ACC112 (cell line): ENCODE measurements around the gene HCFC1.

Experiments
- H2AFZ ChIP-seq: fragments of 200-600 bp; sonication (generic); one replicate; pipeline ENCODE4 v1.6.0; 2017; ENCODE audit warnings: antibody characterized with exemption, low read length; ENCODE audit not compliant: unreplicated experiment
- H3K27ac ChIP-seq: fragments of 200-600 bp; sonication (generic); 2 replicates; pipeline ENCODE4 v1.5.1; 2014; ENCODE audit warnings: low read depth, mild to moderate bottlenecking, antibody characterized with exemption, low read length, moderate library complexity
- H3K27me3 ChIP-seq: fragments of 200-600 bp; sonication (generic); 2 replicates; pipeline ENCODE4 v1.6.1; 2014; ENCODE audit warnings: mild to moderate bottlenecking, antibody characterized with exemption, low read length, moderate library complexity, mixed read lengths; ENCODE audit not compliant: insufficient read depth
- H3K36me3 ChIP-seq: fragments of 200-600 bp; sonication (generic); 2 replicates; pipeline ENCODE4 v1.6.1; 2016; ENCODE audit warnings: mild to moderate bottlenecking, antibody characterized with exemption, low read length, moderate library complexity, mixed read lengths; ENCODE audit not compliant: insufficient read depth
- H3K4me1 ChIP-seq: fragments of 200-600 bp; sonication (generic); one replicate; pipeline ENCODE4 v1.6.1; 2016; ENCODE audit warnings: low read length, mixed read lengths; ENCODE audit not compliant: insufficient read depth, unreplicated experiment, control insufficient read depth
- H3K4me3 ChIP-seq: fragments of 200-600 bp; sonication (generic); 2 replicates; pipeline ENCODE4 v1.5.1; 2014; ENCODE audit warnings: mild to moderate bottlenecking, low read depth, low read length
- H3K79me2 ChIP-seq: fragments of 200-600 bp; sonication (generic); one replicate; pipeline ENCODE4 v1.6.0; 2016; ENCODE audit warnings: low read length; ENCODE audit not compliant: control insufficient read depth, unreplicated experiment, insufficient read depth

The HCFC1 gene

DNA sequence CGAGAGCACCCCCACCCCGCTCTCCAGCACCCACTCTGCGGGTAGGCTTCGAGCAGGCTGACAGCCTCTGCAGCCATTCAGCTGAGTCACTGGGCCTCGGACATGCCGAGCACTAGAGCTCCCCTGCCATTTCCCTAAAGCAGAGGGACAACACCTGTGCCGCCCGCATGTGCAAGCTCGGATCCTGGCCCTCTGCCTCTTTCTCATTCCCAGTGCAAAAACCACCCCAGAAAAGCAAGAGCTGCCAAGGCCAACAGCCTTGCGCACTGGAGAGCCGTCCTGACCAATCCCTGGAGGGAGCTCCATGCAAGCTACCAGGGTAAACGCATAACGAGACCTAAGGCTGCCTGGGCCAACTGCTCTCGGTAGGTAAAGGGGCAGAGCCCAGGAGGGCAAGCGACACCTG is 5.3 kb downstream of the HCFC1 start:
- no peaks in the 10 kb centered on the region for H3K36me3 ChIP-seq
- H3K4me3 ChIP-seq = no peak overlapping the region
- H3K27me3 ChIP-seq = no peaks in the 10 kb centered on the region
- no peak overlapping the region for H2AFZ ChIP-seq
- no peak overlapping the region for H3K27ac ChIP-seq
- peaks cover 63% of the 10 kb centered on the region for H3K79me2 ChIP-seq
- peaks cover 19% of the 10 kb centered on the region for H3K4me1 ChIP-seq

DNA sequence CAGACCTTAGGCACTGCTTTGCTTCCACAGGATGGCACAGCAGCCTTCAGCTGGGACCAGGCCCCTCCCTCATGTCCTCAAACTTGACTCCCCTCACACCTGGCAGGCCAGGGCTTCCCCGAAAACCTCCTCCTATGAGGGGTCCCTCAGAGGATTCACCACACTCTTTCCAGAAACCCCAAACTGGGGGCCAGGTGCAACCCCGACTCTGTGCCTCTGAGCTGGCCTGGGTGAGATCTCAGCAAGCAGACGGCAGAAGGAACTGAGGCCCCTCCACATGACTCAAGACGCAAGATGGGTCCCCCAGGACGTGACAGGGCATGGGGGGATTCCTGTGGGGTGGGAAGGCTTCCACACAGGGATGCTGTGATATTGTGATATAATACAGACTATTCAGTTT is 6.2 kb downstream of the HCFC1 start:
- Histone ChIP-seq H3K79me2 (peaks cover 61% of the 10 kb centered on the region), H3K4me1 (peaks cover 19% of the 10 kb centered on the region), H2AFZ (no peak overlapping the region), H3K27me3 (no peaks in the 10 kb centered on the region), H3K4me3 (no peak overlapping the region), H3K27ac (no peak overlapping the region), H3K36me3 (no peaks in the 10 kb centered on the region)

DNA sequence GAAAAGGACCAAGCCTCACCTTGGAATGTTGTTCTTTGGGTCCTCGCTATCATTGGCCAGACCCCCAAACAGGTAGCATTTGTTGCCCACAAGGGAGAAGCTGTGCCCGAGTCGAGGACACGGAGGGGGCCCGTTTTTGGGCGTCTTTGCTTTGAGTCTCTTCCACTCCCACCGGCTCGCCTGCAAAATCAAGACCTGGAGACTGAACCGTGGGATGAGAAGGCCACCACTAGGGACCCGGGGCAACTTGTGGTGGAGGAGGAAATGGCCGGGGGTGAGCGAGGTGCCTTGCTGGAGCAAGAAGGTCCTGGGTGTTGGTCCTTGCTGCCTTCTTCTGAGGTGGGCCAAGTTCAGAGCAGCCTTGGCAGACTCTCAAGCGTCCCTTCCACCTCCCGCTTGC is 7.5 kb downstream of the HCFC1 start:
- Histone ChIP-seq H3K79me2 (peaks cover 53% of the 10 kb centered on the region), H3K4me3 (no peak overlapping the region), H2AFZ (no peak overlapping the region), H3K27me3 (no peaks in the 10 kb centered on the region), H3K36me3 (no peaks in the 10 kb centered on the region), H3K4me1 (peaks cover 19% of the 10 kb centered on the region), H3K27ac (no peak overlapping the region)

DNA sequence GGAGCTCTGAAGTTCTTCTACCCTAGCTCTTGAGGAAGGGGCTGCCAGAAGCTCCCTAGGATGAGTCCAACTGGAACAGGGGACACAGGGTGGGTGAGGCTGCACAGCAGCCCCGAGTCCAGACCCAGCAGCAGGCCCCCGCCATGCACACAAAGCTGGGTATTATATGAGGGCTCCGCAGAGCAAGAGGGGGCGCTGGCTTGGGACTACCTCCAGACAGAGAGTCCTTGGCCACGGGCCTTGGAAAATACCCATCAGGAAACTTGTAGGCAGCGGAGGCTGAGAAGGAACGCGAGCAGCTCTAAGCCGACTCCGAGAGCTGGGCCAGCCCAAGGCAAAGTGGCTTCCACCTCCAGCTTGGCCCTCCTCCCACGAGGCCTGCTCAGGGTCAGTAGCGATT is 8.1 kb downstream of the HCFC1 start:
- Histone ChIP-seq H3K4me1 (peaks cover 18% of the 10 kb centered on the region), H3K36me3 (no peaks in the 10 kb centered on the region), H2AFZ (no peak overlapping the region), H3K79me2 (peaks cover 47% of the 10 kb centered on the region), H3K4me3 (no peak overlapping the region), H3K27ac (no peak overlapping the region), H3K27me3 (no peaks in the 10 kb centered on the region)

DNA sequence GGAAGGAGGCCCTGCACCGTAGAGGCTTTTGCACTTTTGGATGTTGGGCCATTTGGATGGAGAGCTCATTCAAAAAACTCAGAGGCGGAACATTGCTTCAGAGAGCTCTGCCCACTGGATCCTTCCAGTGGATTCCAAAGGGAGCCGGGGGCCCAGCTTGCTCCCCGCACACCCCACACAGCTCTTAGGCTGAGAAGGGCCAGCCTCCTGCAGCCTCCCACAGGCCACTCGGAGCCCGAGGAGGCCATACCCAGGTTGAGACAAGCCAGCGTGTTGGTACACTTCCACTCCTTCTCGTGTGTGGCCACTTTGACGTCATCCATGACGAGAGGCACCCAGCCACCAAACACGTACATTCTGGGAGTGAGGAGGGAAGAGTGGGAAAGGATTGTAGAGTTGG is 10.3 kb downstream of the HCFC1 start:
- H3K36me3 ChIP-seq = no peaks in the 10 kb centered on the region
- H3K79me2 ChIP-seq = peaks cover 25% of the 10 kb centered on the region
- no peak overlapping the region for H3K4me3 ChIP-seq
- H3K27me3 ChIP-seq = no peaks in the 10 kb centered on the region
- H2AFZ ChIP-seq = no peak overlapping the region
- H3K4me1 ChIP-seq = no peaks in the 10 kb centered on the region
- no peak overlapping the region for H3K27ac ChIP-seq

DNA sequence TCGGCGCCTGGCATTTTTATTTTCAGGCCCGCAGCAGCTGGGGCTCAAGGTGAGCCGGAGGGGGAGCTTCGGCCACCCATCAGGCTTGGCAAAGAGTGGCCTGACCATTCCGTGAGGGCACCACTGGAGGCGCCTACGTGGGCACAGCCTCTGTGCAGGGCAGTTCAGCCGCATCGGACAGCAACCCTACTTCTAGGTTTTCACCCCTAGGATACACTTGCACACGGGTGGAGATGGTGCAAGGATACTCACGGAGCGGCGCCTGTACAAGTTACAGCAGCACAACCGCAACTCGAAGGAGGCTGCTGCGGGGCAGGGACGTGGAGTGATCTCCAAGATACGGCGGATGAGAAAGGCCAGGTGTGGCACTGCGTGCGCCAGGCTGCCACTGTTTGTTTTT is 10.8 kb downstream of the HCFC1 start:
- H3K36me3 ChIP-seq = no peaks in the 10 kb centered on the region
- peaks cover 20% of the 10 kb centered on the region for H3K79me2 ChIP-seq
- H2AFZ ChIP-seq = no peak overlapping the region

DNA sequence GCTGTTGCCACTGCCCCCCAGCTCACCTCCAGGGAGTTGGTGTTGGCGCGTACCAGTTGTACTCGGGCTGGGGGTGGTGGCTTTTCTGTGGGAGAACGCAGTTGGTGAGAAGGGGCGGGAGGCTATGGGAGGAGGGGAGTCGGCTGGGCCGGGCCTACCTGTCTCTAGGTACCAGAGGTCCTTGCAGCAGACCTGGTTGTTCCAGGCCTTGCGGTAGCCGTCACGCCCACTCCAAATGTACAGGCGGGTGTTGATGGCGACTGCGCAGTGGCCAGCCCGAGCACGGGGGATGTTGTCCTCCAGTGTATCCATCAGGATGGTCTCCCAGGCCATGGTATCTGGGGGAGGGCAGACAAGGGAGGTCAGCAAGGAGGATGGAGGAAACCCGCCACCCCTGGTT is 11.5 kb downstream of the HCFC1 start:
- Histone ChIP-seq H3K4me3 (no peak overlapping the region), H3K27me3 (no peaks in the 10 kb centered on the region), H3K79me2 (peaks cover 13% of the 10 kb centered on the region), H3K36me3 (no peaks in the 10 kb centered on the region), H2AFZ (no peak overlapping the region), H3K4me1 (no peaks in the 10 kb centered on the region), H3K27ac (no peak overlapping the region)

More for the DNA sequence above, 10.8 kb downstream of the HCFC1 start:
- no peak overlapping the region for H3K27ac ChIP-seq
- no peaks in the 10 kb centered on the region for H3K27me3 ChIP-seq
- H3K4me1 ChIP-seq = no peaks in the 10 kb centered on the region
- H3K4me3 ChIP-seq = no peak overlapping the region

DNA sequence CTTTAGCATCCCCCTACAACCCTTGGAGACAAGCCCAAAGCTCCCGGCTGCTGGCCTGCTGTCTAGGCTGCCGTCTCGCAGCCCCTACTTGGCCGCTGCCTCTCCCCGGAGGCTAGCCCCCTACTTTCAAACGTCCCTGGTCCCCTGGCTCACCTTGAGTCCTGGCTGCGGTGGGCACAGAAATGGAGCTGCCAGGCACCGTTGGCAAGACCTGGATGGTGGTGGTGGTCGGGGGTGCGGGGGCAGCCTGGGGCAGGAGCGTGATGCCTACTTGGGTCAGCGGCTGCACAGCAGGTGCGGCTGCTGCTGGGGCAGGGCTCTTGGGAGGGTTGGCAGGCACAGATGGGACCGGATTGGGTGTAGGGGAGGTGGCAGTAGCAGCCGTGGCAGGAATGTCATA is 12.0 kb downstream of the HCFC1 start:
- H3K27me3 ChIP-seq = no peaks in the 10 kb centered on the region
- H3K27ac ChIP-seq = no peak overlapping the region
- H3K36me3 ChIP-seq = no peaks in the 10 kb centered on the region
- peaks cover 8% of the 10 kb centered on the region for H3K79me2 ChIP-seq
- no peaks in the 10 kb centered on the region for H3K4me1 ChIP-seq
- no peak overlapping the region for H2AFZ ChIP-seq
- no peak overlapping the region for H3K4me3 ChIP-seq

DNA sequence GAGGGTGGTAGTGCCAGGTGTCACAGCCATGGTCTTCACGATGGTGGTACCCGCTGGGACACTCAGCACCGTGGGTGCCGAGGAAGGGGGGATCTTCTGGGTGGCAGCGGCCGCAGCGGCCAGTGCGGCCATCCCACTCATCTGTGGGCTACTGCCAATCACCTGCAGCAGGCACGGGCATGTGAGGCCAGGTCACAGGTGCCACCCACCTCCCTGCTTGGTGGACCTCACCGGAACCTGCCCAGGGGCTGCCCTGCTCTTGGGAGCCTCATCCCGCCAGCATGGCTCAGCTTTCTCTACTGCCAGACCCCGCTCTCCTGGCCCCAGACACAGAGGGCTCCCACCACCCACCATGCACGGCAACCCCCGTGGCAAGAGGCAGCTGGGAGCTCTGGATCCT is 13.0 kb downstream of the HCFC1 start:
- no peak overlapping the region for H3K27ac ChIP-seq
- no peaks in the 10 kb centered on the region for H3K79me2 ChIP-seq
- no peaks in the 10 kb centered on the region for H3K4me1 ChIP-seq
- H3K4me3 ChIP-seq = no peak overlapping the region
- no peaks in the 10 kb centered on the region for H3K27me3 ChIP-seq
- H2AFZ ChIP-seq = no peak overlapping the region
- no peaks in the 10 kb centered on the region for H3K36me3 ChIP-seq

DNA sequence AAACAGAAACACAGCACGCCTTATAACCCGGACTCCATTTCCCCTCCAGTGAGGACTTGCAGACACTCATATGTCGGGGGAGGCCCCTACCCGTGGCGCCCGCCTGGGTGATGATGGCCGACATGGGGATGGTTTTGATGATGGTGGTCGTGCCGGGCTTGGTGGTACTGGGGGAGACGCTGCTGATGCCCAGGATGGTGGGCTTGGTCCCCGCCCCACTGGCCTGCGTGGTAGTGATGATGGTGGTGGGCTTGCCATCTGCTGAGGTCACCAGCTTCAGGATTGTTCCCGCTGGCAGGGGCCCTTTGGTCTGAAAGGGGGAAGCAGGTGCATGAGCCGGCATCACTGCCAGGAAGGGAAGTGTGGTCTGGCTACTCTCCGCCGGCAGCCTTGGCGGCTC is 14.4 kb downstream of the HCFC1 start:
- H3K79me2 ChIP-seq = no peaks in the 10 kb centered on the region
- H3K27ac ChIP-seq = no peak overlapping the region
- no peaks in the 10 kb centered on the region for H3K36me3 ChIP-seq
- H3K4me3 ChIP-seq = no peak overlapping the region
- no peaks in the 10 kb centered on the region for H3K27me3 ChIP-seq
- no peak overlapping the region for H2AFZ ChIP-seq
- H3K4me1 ChIP-seq = no peaks in the 10 kb centered on the region

DNA sequence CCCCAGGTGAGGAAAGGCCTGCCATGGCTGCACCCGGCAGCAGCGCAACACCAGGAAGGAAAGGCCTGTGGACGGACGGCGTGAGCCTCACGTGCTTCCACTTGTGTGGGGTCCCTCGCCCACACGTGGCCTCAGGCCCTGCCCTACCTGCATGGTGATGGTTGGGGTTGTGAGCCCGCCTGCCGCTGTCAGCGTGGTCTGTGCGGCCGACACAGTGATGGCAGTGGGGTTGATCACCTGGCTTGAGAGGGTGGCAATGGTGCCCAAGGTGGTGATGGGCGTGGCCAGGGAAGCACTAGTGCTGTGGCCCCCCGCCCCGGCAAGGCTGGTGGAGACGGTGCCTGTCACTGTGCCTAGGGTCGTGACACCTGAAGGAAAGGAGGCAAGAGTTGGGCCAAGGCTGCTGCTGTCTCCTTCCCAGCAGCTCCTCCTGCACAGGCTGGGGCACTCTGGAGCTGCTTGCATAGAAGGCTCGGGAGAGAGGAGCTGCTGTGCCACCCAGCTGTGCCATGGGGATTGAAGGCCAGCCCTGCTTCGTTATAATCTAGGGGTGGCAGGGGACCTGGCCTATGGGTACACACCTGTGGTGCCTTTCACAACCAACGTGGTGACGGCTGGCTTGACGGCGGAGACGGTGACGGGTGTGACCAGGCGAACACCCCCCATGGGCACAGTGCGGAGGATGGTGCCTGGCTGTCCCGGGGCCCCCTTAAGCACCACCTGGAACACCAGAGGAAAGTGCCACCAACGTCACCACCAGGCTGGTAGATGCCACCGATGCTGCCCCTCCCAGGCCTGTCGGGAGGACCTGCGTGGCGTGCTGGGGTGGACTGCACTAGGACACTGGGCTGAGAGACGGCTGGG is 15.3 kb downstream of the HCFC1 start:
- Histone ChIP-seq H3K4me3 (no peak overlapping the region), H3K36me3 (no peaks in the 10 kb centered on the region)

More for the DNA sequence above, 15.3 kb downstream of the HCFC1 start:
- no peaks in the 10 kb centered on the region for H3K79me2 ChIP-seq
- no peaks in the 10 kb centered on the region for H3K4me1 ChIP-seq
- no peak overlapping the region for H2AFZ ChIP-seq
- no peak overlapping the region for H3K27ac ChIP-seq
- H3K27me3 ChIP-seq = no peaks in the 10 kb centered on the region
